HEK293 (cell line): ENCODE results near the gene ACAP1.

Source experiments
- CTCF ChIA-PET: fragments of 350-600 bp; formaldehyde crosslinking; extraction: SDS; loops from one replicate; lab custom pipeline; 2021; ENCODE audit warnings: antibody characterized with exemption; lab: Yijun Ruan, JAX
- POLR2A ChIA-PET: fragments of 300-600 bp; formaldehyde crosslinking; extraction: SDS; loops from one replicate; lab custom pipeline; 2020; ENCODE audit warnings: antibody characterized with exemption, inconsistent platforms; lab: Yijun Ruan, JAX
- H3K27ac ChIP-seq: fragments of 200-500 bp; sonication (Bioruptor generic); 2 replicates; pipeline ENCODE4 v1.5.1; 2014; ENCODE audit warnings: low read depth, low read length, control low read depth, inconsistent platforms; ENCODE audit errors: extremely low read depth
- H3K36me3 ChIP-seq, 2 experiments: fragments of 200-500 bp in 1 of 2; sonication (Bioruptor generic) in 1 of 2; 1 replicate in 1 of 2; 2 replicates in 1 of 2; pipeline ENCODE4 v1.5.1; 2014 to 2017; ENCODE audit warnings: inconsistent platforms in 2 of 2, low read length in 2 of 2; ENCODE audit not compliant: control insufficient read depth in 2 of 2, insufficient read depth in 1 of 2
- H3K4me1 ChIP-seq: fragments of 200-500 bp; sonication (Bioruptor generic); 2 replicates; pipeline ENCODE4 v1.5.1; 2014; ENCODE audit warnings: mild to moderate bottlenecking, low read length, inconsistent platforms; ENCODE audit not compliant: control insufficient read depth, insufficient read depth
- H3K4me3 ChIP-seq: 2 replicates; pipeline ENCODE4 v1.5.1; 2011; ENCODE audit warnings: low read depth, mild to moderate bottlenecking, control low read depth, low read length, moderate library complexity
- H3K9me3 ChIP-seq: fragments of 200-500 bp; sonication (Bioruptor generic); 2 replicates; pipeline ENCODE4 v1.5.1; 2014; ENCODE audit warnings: low read depth, low read length, inconsistent platforms; ENCODE audit not compliant: control insufficient read depth, insufficient read depth
- GLIS1 ChIP-seq: fragments of 450-650 bp; formaldehyde crosslinking; IDR thresholded peaks from 2 replicates; pipeline ENCODE4 v1.5.1; 2016; ENCODE audit warnings: missing biosample characterization, missing genetic modification characterization
- GLIS2 ChIP-seq: fragments of 450-650 bp; formaldehyde crosslinking; IDR thresholded peaks from 2 replicates; pipeline ENCODE4 v1.5.1; 2016; ENCODE audit warnings: missing biosample characterization, missing genetic modification characterization
- HOXC10 ChIP-seq: sonication (generic); formaldehyde crosslinking; IDR thresholded peaks from 2 replicates; pipeline ENCODE4 v1.8.1; 2023; ENCODE audit warnings: mild to moderate bottlenecking, missing genetic modification reagents
- IKZF3 ChIP-seq: fragments of 450-650 bp; IDR thresholded peaks from 2 replicates; pipeline ENCODE4 v1.5.0; 2018; ENCODE audit warnings: missing biosample characterization, mild to moderate bottlenecking, missing genetic modification characterization, moderate library complexity
- KLF1 ChIP-seq: fragments of 450-650 bp; formaldehyde crosslinking; IDR thresholded peaks from 2 replicates; pipeline ENCODE4 v1.5.1; 2016; ENCODE audit warnings: missing biosample characterization, missing genetic modification characterization
- KLF10 ChIP-seq: fragments of 450-650 bp; IDR thresholded peaks from 2 replicates; pipeline ENCODE4 v1.5.1; 2018; ENCODE audit warnings: missing biosample characterization, mild to moderate bottlenecking, missing genetic modification characterization
- KLF9 ChIP-seq: fragments of 450-650 bp; formaldehyde crosslinking; IDR thresholded peaks from 2 replicates; pipeline ENCODE4 v1.5.1; 2016; ENCODE audit warnings: missing biosample characterization, missing genetic modification characterization, low read depth
- SCRT2 ChIP-seq: fragments of 450-650 bp; formaldehyde crosslinking; IDR thresholded peaks from 2 replicates; pipeline ENCODE4 v1.5.1; 2016; ENCODE audit warnings: missing biosample characterization, missing genetic modification characterization
- SP2 ChIP-seq: fragments of 450-650 bp; formaldehyde crosslinking; IDR thresholded peaks from 2 replicates; pipeline ENCODE4 v1.5.1; 2016; ENCODE audit warnings: missing biosample characterization, missing genetic modification characterization
- SP3 ChIP-seq: fragments of 450-650 bp; formaldehyde crosslinking; IDR thresholded peaks from 2 replicates; pipeline ENCODE4 v1.5.1; 2016; ENCODE audit warnings: missing biosample characterization, missing genetic modification characterization
- TRIM28 ChIP-seq: IDR thresholded peaks from 2 replicates; pipeline ENCODE4 v1.6.1; 2011; ENCODE audit warnings: low read length, control low read depth, borderline replicate concordance
- ZBTB20 ChIP-seq: fragments of 450-650 bp; formaldehyde crosslinking; IDR thresholded peaks from 2 replicates; pipeline ENCODE4 v1.5.1; 2016; ENCODE audit warnings: missing biosample characterization, missing genetic modification characterization
- ZFP69B ChIP-seq: fragments of 450-650 bp; formaldehyde crosslinking; IDR thresholded peaks from 2 replicates; pipeline ENCODE4 v1.5.1; 2016; ENCODE audit warnings: missing biosample characterization, missing genetic modification characterization
- ZIC2 ChIP-seq: fragments of 450-650 bp; formaldehyde crosslinking; IDR thresholded peaks from 2 replicates; pipeline ENCODE4 v1.5.1; 2016; ENCODE audit warnings: missing biosample characterization, missing genetic modification characterization
- ZNF138 ChIP-seq: fragments of 450-650 bp; formaldehyde crosslinking; IDR thresholded peaks from 2 replicates; pipeline ENCODE4 v1.5.1; 2016; ENCODE audit warnings: missing biosample characterization, missing genetic modification characterization, borderline replicate concordance
- ZNF140 ChIP-seq: fragments of 450-650 bp; formaldehyde crosslinking; IDR thresholded peaks from 2 replicates; pipeline ENCODE4 v1.5.1; 2016; ENCODE audit warnings: missing biosample characterization, missing genetic modification characterization
- ZNF184 ChIP-seq: fragments of 450-650 bp; IDR thresholded peaks from 2 replicates; pipeline ENCODE4 v1.5.1; 2018; ENCODE audit warnings: missing biosample characterization, mild to moderate bottlenecking, missing genetic modification characterization
- ZNF211 ChIP-seq: fragments of 450-650 bp; formaldehyde crosslinking; IDR thresholded peaks from 2 replicates; pipeline ENCODE4 v1.5.1; 2016; ENCODE audit warnings: low read depth, missing biosample characterization, missing genetic modification characterization
- ZNF274 ChIP-seq, 2 experiments: fragments of 200-500 bp in 1 of 2; fragments of 450-650 bp in 1 of 2; sonication (Bioruptor generic) in 1 of 2; formaldehyde crosslinking in 1 of 2; IDR thresholded peaks; 2 replicates each; pipeline versions ENCODE4 v1.5.1 to v1.6.1; 2014 to 2016; ENCODE audit warnings: borderline replicate concordance in 1 of 2, inconsistent platforms in 1 of 2, low read length in 1 of 2, missing biosample characterization in 1 of 2, missing genetic modification characterization in 1 of 2
- ZNF311 ChIP-seq: fragments of 450-650 bp; formaldehyde crosslinking; IDR thresholded peaks from 2 replicates; pipeline ENCODE4 v1.5.1; 2017; ENCODE audit warnings: missing biosample characterization, missing genetic modification characterization, borderline replicate concordance
- ZNF354C ChIP-seq: fragments of 450-650 bp; formaldehyde crosslinking; IDR thresholded peaks from 2 replicates; pipeline ENCODE4 v1.5.1; 2016; ENCODE audit warnings: missing biosample characterization, missing genetic modification characterization, low read depth, borderline replicate concordance
- ZNF561 ChIP-seq: fragments of 450-650 bp; IDR thresholded peaks from 2 replicates; pipeline ENCODE4 v1.5.1; 2018; ENCODE audit warnings: missing biosample characterization, missing genetic modification characterization, borderline replicate concordance
- ZNF658 ChIP-seq: fragments of 450-650 bp; formaldehyde crosslinking; IDR thresholded peaks from 2 replicates; pipeline ENCODE4; 2016; ENCODE audit warnings: missing biosample characterization, missing genetic modification characterization
- ZNF785 ChIP-seq: fragments of 450-650 bp; formaldehyde crosslinking; IDR thresholded peaks from 2 replicates; pipeline ENCODE4 v1.5.1; 2016; ENCODE audit warnings: missing biosample characterization, missing genetic modification characterization
- TF ChIP-seq, protein P1 (sequence below): fragments of 450-650 bp; formaldehyde crosslinking; IDR thresholded peaks from 2 replicates; pipeline ENCODE4 v1.5.1; 2016; ENCODE audit warnings: missing biosample characterization, missing genetic modification characterization
- TF ChIP-seq, protein P2 (sequence below): fragments of 450-650 bp; formaldehyde crosslinking; conservative IDR thresholded peaks from 2 replicates; pipeline ENCODE4 v1.5.1; 2016; ENCODE audit warnings: low read depth, missing biosample characterization, missing genetic modification characterization
- TF ChIP-seq, protein P3 (sequence below): fragments of 450-650 bp; formaldehyde crosslinking; IDR thresholded peaks from 2 replicates; pipeline ENCODE4 v1.5.1; 2016; ENCODE audit warnings: missing biosample characterization, missing genetic modification characterization
- TF ChIP-seq, protein P4 (sequence below): fragments of 450-650 bp; formaldehyde crosslinking; IDR thresholded peaks from 2 replicates; pipeline ENCODE4 v1.5.1; 2016; ENCODE audit warnings: missing biosample characterization, missing genetic modification characterization

ACAP1 gene

DNA sequence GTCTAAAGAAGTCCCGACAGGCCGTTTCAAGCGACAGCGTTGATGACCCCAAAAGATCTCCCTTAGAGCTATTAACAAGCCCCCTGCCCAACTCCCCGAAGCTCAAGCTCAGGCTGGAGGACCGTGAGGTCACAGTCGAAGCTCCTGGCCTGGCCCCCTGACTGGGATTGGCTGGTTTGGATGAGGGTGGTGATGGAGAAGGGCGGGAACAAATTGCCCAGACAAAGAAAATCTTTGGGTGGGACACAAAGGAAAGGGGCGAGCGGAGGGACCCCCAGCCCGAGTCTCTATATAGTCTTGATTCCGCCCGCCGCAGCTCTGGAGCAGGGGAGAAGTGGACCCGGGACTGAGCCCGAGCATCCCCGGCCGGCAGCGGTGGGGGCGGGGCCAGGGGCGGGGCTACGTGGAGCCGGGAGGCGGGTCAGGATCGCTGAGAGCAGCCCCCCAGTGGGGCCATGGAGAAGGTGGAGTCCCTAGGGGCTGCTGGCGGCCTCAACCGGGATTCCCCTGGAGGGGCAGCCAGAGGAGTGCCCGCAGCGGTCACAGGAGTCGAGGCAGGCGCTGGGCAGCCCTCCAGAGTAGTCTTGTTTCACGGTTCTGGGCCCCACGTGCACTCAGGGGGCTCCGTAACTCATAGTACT, 6.2 kb upstream of the ACAP1 start:
- peaks cover 9% of the 10 kb centered on the region for H3K4me1 ChIP-seq
- CTCF ChIA-PET, result interaction anchor here (0.6 to 2.8 kb wide), 15 partner anchors 14 to 365 kb away, joined by 3 to 29 read pairs (median 4); partner anchors contain the start of genes FXR2, GPS2, NLGN2 and TMEM95
- no peaks in the 10 kb centered on the region for H3K9me3 ChIP-seq
- H3K36me3 ChIP-seq, result peaks cover 7 to 22% of the 10 kb centered on the region in 2 experiments; a peak in 2 of 3 replicates
- H3K4me3 ChIP-seq, result peak overlapping the region; percentile 64
- POLR2A ChIA-PET, result interaction anchor here (0.6 to 2.9 kb wide), 37 partner anchors 8 to 918 kb away, joined by 3 to 42 read pairs (median 6); partner anchors contain the start of genes ACADVL, CTC1, DLG4 and DVL2
- peak overlapping the region; percentile 86 for H3K27ac ChIP-seq
- TF ChIP-seq ZNF785 (tag by site-specific recombination) (no peak), IKZF3 (tag by site-specific recombination) (peak; percentile 76; the same call in 1 of the 2 replicates), ZNF354C (tag by site-specific recombination) (no peak), ZNF138 (tag by site-specific recombination) (no peak), ZIC2 (tag by site-specific recombination) (peak; percentile 42), ZNF274 (IDR thresholded peaks at IDR 0.05; ENCODE audit: low read length) (no peak), ZNF274 (tag by site-specific recombination; IDR thresholded peaks at IDR 0.05; ENCODE audit: borderline replicate concordance) (no peak), SP2 (tag by site-specific recombination) (peak; percentile 73), ZNF140 (tag by site-specific recombination) (no peak), ZNF184 (tag by site-specific recombination) (no peak), KLF1 (tag by site-specific recombination) (0 out of 2 replicates have a peak, but pooled peaks have one; percentile 9), KLF10 (tag by site-specific recombination) (no peak), ZFP69B (tag by site-specific recombination) (peak; percentile 47; the same call in 1 of the 2 replicates), ZNF561 (tag by site-specific recombination) (no peak), ZNF658 (tag by site-specific recombination) (no peak), ZBTB20 (tag by site-specific recombination) (peak; percentile 17; the same call in 1 of the 2 replicates), SCRT2 (tag by site-specific recombination) (no peak), SP3 (tag by site-specific recombination) (peak; percentile 4; the same call in 1 of the 2 replicates), KLF9 (peak; percentile 53), TRIM28 (no peak; the same call in 1 of the 2 replicates), ZNF311 (tag by site-specific recombination) (no peak), GLIS2 (tag by site-specific recombination) (peak; percentile 82), GLIS1 (tag by site-specific recombination) (peak; percentile 85), HOXC10 (no peak), ZNF211 (tag by site-specific recombination) (no peak)
- TF ChIP-seq, protein P1, sequence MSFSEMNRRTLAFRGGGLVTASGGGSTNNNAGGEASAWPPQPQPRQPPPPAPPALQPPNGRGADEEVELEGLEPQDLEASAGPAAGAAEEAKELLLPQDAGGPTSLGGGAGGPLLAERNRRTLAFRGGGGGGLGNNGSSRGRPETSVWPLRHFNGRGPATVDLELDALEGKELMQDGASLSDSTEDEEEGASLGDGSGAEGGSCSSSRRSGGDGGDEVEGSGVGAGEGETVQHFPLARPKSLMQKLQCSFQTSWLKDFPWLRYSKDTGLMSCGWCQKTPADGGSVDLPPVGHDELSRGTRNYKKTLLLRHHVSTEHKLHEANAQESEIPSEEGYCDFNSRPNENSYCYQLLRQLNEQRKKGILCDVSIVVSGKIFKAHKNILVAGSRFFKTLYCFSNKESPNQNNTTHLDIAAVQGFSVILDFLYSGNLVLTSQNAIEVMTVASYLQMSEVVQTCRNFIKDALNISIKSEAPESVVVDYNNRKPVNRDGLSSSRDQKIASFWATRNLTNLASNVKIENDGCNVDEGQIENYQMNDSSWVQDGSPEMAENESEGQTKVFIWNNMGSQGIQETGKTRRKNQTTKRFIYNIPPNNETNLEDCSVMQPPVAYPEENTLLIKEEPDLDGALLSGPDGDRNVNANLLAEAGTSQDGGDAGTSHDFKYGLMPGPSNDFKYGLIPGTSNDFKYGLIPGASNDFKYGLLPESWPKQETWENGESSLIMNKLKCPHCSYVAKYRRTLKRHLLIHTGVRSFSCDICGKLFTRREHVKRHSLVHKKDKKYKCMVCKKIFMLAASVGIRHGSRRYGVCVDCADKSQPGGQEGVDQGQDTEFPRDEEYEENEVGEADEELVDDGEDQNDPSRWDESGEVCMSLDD (tag by site-specific recombination), result 0 out of 2 replicates have a peak, but pooled peaks have one; percentile 24
- TF ChIP-seq, protein P2, sequence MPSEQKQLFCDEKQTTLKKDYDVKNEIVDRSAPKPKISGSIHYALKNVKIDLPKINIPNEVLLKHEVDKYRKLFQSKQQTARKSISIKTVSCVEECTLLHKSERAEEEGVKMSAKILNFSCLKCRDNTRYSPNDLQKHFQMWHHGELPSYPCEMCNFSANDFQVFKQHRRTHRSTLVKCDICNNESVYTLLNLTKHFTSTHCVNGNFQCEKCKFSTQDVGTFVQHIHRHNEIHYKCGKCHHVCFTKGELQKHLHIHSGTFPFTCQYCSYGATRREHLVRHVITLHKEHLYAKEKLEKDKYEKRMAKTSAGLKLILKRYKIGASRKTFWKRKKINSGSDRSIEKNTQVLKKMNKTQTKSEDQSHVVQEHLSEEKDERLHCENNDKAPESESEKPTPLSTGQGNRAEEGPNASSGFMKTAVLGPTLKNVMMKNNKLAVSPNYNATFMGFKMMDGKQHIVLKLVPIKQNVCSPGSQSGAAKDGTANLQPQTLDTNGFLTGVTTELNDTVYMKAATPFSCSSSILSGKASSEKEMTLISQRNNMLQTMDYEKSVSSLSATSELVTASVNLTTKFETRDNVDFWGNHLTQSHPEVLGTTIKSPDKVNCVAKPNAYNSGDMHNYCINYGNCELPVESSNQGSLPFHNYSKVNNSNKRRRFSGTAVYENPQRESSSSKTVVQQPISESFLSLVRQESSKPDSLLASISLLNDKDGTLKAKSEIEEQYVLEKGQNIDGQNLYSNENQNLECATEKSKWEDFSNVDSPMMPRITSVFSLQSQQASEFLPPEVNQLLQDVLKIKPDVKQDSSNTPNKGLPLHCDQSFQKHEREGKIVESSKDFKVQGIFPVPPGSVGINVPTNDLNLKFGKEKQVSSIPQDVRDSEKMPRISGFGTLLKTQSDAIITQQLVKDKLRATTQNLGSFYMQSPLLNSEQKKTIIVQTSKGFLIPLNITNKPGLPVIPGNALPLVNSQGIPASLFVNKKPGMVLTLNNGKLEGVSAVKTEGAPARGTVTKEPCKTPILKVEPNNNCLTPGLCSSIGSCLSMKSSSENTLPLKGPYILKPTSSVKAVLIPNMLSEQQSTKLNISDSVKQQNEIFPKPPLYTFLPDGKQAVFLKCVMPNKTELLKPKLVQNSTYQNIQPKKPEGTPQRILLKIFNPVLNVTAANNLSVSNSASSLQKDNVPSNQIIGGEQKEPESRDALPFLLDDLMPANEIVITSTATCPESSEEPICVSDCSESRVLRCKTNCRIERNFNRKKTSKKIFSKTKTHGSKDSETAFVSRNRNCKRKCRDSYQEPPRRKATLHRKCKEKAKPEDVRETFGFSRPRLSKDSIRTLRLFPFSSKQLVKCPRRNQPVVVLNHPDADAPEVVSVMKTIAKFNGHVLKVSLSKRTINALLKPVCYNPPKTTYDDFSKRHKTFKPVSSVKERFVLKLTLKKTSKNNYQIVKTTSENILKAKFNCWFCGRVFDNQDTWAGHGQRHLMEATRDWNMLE (tag by site-specific recombination), result no peak
- TF ChIP-seq, protein P3, sequence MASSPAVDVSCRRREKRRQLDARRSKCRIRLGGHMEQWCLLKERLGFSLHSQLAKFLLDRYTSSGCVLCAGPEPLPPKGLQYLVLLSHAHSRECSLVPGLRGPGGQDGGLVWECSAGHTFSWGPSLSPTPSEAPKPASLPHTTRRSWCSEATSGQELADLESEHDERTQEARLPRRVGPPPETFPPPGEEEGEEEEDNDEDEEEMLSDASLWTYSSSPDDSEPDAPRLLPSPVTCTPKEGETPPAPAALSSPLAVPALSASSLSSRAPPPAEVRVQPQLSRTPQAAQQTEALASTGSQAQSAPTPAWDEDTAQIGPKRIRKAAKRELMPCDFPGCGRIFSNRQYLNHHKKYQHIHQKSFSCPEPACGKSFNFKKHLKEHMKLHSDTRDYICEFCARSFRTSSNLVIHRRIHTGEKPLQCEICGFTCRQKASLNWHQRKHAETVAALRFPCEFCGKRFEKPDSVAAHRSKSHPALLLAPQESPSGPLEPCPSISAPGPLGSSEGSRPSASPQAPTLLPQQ (tag by site-specific recombination), result peak; percentile 58
- TF ChIP-seq, protein P4, sequence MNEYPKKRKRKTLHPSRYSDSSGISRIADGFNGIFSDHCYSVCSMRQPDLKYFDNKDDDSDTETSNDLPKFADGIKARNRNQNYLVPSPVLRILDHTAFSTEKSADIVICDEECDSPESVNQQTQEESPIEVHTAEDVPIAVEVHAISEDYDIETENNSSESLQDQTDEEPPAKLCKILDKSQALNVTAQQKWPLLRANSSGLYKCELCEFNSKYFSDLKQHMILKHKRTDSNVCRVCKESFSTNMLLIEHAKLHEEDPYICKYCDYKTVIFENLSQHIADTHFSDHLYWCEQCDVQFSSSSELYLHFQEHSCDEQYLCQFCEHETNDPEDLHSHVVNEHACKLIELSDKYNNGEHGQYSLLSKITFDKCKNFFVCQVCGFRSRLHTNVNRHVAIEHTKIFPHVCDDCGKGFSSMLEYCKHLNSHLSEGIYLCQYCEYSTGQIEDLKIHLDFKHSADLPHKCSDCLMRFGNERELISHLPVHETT (tag by site-specific recombination), result no peak
